HPDE6-E6E7 (cell line): ENCODE data around the gene CMAS.
"Not testable (repeated sequence)": the region's sequence is repeated elsewhere in the genome, so short reads cannot be mapped to it uniquely, and the experiment has no call there.

Experiments
- DNase-seq: peaks from one replicate; pipeline ENCODE4 v3.0.0; 2011; ENCODE audit warnings: missing footprints; ENCODE audit errors: extremely low spot score

Gene CMAS

GRCh38 chr12:22047494-22047893 is 1.5 kb downstream of the CMAS start:
- no peak for DNase-seq

- DNase-seq: no peak
Measured at GRCh38 chr12:22048351-22049041, 2.5 kb downstream of the CMAS start.

DNA sequence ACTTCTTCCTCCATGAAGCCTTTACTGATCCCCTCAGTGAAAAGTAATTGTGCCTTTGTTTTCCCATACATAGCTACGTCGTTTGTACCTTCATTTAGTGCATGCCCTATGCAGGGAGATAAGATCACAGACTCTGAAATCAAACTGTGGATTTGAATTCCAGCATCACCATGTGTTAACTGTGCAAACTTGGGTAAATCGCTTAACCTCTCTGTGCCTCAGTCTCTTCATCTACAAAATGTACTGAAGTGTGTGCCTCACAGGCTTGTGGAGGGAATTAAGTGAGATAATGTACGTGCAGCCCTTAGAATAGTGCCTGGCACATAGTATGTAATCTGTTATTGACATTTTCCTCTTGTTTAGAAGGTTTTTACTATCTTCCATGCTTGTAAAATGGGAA is 4.1 kb downstream of the CMAS start:
- no peak for DNase-seq

GRCh38 chr12:22051114-22051698 is 5.2 kb downstream of the CMAS start:
- DNase-seq: no peak

DNA sequence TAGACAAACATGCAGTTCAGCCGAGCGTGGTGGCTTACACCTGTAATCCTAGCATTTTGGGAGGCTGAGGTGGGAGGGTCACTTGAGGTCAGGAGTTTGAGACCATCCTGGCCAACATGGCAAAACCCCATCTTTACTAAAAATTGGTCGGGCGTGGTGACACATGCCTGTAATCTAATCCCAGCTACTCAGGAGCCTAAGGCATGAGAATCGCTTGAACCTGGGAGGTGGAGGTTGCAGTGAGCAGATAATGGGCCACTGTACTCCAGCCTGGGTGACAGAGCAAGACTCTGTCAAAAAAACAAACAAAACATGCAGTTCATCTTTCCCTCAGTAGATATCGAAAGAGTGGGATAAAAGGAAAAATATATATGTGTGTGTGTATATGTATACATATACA is 7.0 kb downstream of the CMAS start:
- DNase-seq: not testable (repeated sequence)

DNA sequence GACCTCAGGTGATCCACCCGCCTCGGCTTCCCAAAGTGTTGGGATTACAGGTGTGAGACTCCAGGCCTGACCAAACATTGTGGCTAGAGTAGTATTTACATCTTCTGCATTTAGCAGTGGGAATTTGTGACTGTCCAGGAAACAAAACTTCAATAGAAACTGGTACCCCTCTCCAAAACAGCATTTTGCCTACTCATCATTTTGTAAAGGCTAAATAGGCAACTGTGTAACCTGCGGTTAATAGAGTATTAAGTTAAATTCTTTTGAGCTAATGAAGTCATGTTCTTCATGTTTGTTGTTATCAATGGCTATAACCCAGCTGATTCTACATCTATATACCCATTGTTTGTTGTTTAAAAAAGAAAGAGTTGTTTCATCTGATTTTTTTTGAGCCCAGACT is 8.1 kb downstream of the CMAS start:
- DNase-seq: no peak

GRCh38 chr12:22056607-22057006 is 10.6 kb downstream of the CMAS start:
- no peak for DNase-seq

GRCh38 chr12:22059976-22060647 is 14.1 kb downstream of the CMAS start:
- no peak for DNase-seq

DNA sequence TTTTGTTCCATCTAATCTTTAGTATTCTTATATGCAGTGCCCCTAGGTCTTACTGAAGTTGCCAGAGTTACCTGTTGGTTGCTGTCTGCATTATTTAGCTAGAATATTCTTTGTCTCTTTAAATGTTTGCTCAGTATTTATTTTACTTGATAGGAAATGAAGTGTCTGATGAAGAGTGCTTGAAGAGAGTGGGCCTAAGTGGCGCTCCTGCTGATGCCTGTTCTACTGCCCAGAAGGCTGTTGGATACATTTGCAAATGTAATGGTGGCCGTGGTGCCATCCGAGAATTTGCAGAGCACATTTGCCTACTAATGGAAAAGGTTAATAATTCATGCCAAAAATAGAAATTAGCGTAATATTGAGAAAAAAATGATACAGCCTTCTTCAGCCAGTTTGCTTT is 18.9 kb downstream of the CMAS start:
- no peak for DNase-seq

GRCh38 chr12:22066310-22066709 is 20.3 kb downstream of the CMAS start:
- DNase-seq: no peak

GRCh38 chr12:22069851-22070250 is 23.8 kb downstream of the CMAS start:
- DNase-seq: no peak

DNA sequence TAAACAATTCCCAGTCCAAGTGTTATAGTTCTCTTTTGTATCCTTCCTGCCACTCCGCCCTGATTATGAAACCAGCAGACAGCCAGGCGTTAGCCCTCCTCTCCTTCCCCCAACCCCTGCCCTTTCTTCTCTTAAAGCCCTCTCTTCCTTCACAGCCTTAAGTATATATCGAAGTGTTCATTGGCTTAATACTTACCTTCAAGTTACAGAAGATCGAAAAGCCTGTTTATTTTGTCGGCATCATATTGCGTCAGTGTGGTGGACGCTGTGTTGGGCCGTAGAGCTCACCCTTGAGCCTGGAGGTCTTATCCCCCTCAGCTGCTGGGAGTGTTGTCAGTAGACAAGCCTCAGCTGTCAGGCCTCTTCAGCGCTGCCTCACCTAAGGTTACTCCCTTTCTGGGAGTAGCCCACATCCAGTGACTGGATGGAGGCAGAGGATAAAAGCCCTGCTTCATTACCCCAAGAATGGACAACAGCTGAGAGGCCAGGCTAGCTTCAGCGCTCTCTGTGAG is 36.2 kb downstream of the CMAS start:
- no peak for DNase-seq

DNA sequence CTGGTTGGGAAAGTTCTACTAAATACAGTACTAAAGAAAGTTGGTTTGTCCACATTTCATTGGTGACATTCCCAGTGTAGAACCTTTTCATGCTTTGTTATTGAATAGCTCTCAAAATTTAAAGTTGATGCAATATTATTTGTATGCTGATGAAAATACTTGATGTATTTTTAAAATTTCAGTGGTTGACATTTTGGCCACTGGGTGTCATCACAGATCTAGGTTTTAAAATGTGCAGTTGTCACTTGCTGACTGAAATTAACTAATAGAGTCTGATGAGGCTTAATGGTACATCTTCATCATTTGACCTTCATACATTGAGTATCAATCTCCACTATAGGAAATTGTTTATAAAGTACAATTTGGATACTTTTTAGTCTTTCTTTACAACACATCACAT is 37.1 kb downstream of the CMAS start:
- no peak for DNase-seq

DNA sequence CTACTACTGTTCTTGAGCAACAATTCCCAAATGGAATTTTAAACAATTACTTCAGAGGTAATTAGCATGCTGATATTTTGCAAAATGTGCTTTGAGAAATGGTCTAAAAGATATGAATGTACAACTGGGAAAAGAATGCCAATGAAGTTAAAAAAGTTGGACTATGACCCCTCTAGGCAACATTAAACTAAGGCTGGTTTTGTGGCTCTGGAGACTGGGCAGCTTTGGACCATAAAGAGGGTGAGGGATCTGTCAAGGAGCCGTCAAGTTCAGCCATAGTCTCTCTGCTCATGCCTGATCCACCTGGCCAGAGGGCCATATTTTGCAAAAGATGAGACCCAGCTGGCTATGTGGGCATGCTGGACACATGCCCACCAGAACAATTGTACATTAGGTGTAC is 38.8 kb downstream of the CMAS start:
- no peak for DNase-seq

GRCh38 chr12:22088886-22089285 is 42.9 kb downstream of the CMAS start:
- peak; percentile 62 for DNase-seq

- DNase-seq: no peak
Measured at GRCh38 chr12:22089486-22089885, 43.5 kb downstream of the CMAS start.

GRCh38 chr12:22099062-22099461 is 53.0 kb downstream of the CMAS start:
- DNase-seq: not testable (repeated sequence)

DNA sequence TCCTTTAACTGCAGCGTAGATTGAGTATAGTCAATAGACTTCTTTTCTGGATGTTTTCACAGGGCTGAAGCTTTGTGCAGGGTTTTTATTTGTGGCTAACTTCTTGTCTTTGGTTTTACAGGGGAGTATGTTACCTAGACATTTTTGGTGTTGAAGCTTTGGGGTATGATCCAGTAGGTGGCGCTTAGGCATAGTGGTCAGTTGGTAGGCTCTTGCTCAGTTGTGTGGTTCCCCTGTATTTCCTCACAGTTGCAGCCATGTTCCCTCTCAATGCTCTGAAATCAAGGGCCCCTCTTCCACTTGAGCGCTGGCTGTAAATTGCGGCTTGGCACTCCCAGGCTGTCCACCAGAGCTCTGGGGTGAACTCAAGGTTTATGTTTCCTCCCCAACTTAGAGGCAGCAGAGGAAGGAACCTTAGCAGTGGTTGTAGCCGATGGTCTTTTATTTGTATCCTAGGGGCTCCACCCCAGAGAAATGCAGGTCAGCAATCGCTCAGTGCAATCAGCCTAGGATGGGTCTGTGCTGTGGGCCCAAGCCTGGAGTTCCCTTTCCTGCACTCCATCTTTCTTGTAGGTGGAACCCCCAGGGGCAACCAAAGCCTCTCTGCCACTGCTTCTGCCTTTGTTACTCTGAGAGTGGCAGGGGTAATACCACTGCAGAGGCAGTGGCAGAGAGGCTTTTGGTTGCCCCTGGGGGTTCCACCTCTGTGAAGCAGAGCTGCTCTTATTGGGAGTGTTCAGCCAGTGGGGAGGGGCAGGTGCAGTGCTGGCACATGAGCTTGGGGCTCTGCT is 55.1 kb downstream of the CMAS start:
- no peak for DNase-seq

DNA sequence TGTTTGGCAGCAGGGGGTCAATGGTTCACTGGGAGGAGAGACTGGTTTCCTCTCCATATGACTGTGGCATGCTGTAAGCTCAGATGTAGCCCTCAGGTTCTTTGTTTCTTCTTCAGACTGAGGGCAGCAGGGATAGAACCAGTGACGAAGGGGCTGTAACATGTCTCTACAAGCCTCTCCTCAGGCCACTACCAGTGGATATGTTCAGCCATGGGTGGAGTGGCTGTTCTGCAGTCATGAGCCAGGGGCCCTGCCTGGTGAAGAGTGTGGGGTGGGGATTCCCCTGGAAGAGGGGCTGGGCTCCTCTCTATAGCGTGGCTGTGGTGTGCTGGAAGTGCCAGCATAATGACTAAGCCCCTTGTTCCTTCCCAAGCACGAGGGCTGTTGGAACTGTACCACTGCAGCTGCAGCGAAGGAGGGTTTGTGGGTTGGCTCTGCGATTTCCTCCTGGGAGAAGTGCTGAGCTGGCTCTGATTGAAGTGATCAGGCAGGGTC is 55.8 kb downstream of the CMAS start:
- DNase-seq: peak; percentile 85

DNA sequence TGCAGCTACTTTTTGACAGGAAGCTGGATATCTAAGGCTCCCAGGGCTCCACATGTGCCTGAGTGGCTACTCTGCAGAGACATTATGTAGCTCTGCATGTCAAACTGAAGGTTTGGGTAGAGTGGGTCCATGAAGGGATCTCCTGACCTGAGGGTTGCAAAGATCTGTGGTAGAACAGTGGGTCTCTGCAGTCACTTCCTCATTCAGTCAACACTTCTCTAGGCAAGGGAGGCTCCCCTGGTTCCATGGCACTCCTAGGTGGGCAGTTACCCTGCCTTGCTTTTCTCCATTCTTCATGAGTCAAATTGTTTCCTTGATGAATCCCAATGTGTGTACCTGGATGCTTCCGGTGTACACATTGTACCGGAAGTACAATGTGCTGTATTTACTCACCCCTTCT is 57.4 kb downstream of the CMAS start:
- no peak for DNase-seq

DNA sequence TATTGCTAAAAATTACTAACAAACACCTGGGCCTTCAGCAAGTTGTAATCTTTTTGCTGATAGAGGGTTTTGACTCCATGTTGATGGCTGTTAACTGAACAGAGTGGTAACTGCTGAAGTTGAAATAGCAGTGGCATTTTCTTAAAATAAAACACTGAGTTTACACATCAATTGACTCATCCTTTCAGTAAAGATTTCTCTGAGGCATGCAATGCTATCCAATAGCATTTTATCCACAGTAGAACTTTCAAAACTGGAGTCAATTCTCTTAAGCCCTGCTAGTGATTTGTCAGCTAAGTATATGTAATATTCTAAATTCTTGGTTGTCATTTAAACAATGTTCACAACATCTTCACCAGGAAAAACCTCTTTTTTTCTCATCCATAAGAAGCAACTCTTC is 59.5 kb downstream of the CMAS start:
- no peak for DNase-seq

DNA sequence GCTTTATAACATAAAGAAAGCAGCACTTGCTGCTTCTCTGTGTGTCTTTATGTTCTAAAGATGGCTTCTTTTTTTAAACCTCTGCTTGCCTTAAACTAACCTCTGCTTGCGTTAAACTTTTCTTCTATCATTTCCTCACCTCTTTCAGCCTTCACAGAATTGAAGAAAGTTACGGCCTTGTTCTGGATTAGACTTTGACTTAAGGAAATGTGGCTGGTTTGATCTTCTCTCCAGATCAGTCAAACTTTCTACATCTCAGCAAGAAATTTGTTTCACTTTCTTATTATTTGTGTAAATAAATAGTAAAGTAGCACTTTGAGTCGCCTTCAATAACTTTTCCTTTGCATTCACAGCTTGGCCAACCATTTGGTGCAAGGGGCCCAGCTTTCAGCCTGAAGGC is 64.2 kb downstream of the CMAS start:
- no peak for DNase-seq
